Muscle of leg (tissue), 11 donors: ENCODE results near the gene ANO2. TPM values are rescaled to one million over a fixed set of nuclear protein-coding genes. Genes with fewer than 3 reads are reported as not detected.

ENCODE experiments used
- DNase-seq: peaks from one replicate; pipeline ENCODE4 v3.0.0; 2013
- H3K27ac ChIP-seq: one replicate; pipeline ENCODE4 v1.5.1; 2013; ENCODE audit warnings: mild to moderate bottlenecking, low read length, control low read depth
- H3K27me3 ChIP-seq: one replicate; pipeline ENCODE4 v1.6.1; 2013; ENCODE audit warnings: low read length; ENCODE audit not compliant: control insufficient read depth, insufficient read depth
- H3K36me3 ChIP-seq: one replicate; pipeline ENCODE4 v1.6.1; 2013; ENCODE audit warnings: low read length; ENCODE audit not compliant: control insufficient read depth, insufficient read depth
- H3K4me1 ChIP-seq: one replicate; pipeline ENCODE4 v1.6.1; 2013; ENCODE audit warnings: low read length; ENCODE audit not compliant: control insufficient read depth, insufficient read depth
- H3K4me3 ChIP-seq: one replicate; pipeline ENCODE4 v1.5.1; 2013; ENCODE audit warnings: low read length, control low read depth
- H3K9me3 ChIP-seq: replicated peaks from 2 replicates; pipeline ENCODE4 v1.6.1; 2013; ENCODE audit warnings: low read depth, low read length; ENCODE audit not compliant: control insufficient read depth
- WGBS: methylation state at CpG from one replicate; pipeline ENCODE4 v1.1.5; 2013; ENCODE audit warnings: missing lambda C conversion rate; ENCODE audit not compliant: insufficient coverage; 5-methylcytosine and 5-hydroxymethylcytosine counted together
- polyA plus RNA-seq, 8 donors: library from polyadenylated mRNA; unstranded; fragments of 120-200 nt; gene quantifications; one replicate each; pipeline versions ENCODE4 v1.2.1 to v1.2.3, GENCODE V29; 2013; ENCODE audit warnings: inconsistent platforms in 1 of 8, low replicate concordance in 1 of 8; ENCODE audit not compliant: insufficient read length in 8 of 8, insufficient read depth in 1 of 8
- total RNA-seq: library from RNA; stranded (reverse); fragments of 120-200 nt; gene quantifications from one replicate; pipeline ENCODE4 v1.2.4, GENCODE V29; 2013

The ANO2 gene
- total and polyA plus RNA-seq, 9 donors = 2.5 to 5.9 (median 3.5) TPM

GRCh38 chr12:5873281-5873919, 71.7 kb downstream of the ANO2 start:
- Histone ChIP-seq H3K36me3 (no peaks in the 10 kb centered on the region), H3K27me3 (no peaks in the 10 kb centered on the region), H3K27ac (no peak overlapping the region), H3K9me3 (no peaks in the 10 kb centered on the region), H3K4me3 (no peak overlapping the region), H3K4me1 (peaks cover 14% of the 10 kb centered on the region)
- WGBS = 41% methylated on average over 6 of the region's 10 CpGs
- DNase-seq = peak; percentile 81

GRCh38 chr12:5872745-5873144, 72.3 kb downstream of the ANO2 start:
- WGBS = no CpG with 5 or more reads among the region's 4 CpGs
- H3K9me3 ChIP-seq = no peaks in the 10 kb centered on the region
- no peaks in the 10 kb centered on the region for H3K36me3 ChIP-seq
- peaks cover 14% of the 10 kb centered on the region for H3K4me1 ChIP-seq
- no peak overlapping the region for H3K27ac ChIP-seq
- H3K4me3 ChIP-seq = no peak overlapping the region
- no peaks in the 10 kb centered on the region for H3K27me3 ChIP-seq
- peak; percentile 56 for DNase-seq

- Histone ChIP-seq H3K4me1 (peaks cover 14% of the 10 kb centered on the region), H3K27me3 (no peaks in the 10 kb centered on the region), H3K9me3 (no peaks in the 10 kb centered on the region), H3K4me3 (no peak overlapping the region), H3K27ac (no peak overlapping the region), H3K36me3 (no peaks in the 10 kb centered on the region)
- no peak for DNase-seq
- no CpG with 5 or more reads among the region's 1 CpG for WGBS
Measured at GRCh38 chr12:5871741-5872140, 73.3 kb downstream of the ANO2 start.

- no peak overlapping the region for H3K4me3 ChIP-seq
- no peaks in the 10 kb centered on the region for H3K9me3 ChIP-seq
- WGBS = 79% methylated on average over 3 of the region's 3 CpGs
- no peaks in the 10 kb centered on the region for H3K36me3 ChIP-seq
- no peak for DNase-seq
- H3K4me1 ChIP-seq = peaks cover 16% of the 10 kb centered on the region
- no peaks in the 10 kb centered on the region for H3K27me3 ChIP-seq
- H3K27ac ChIP-seq = no peak overlapping the region
Measured at GRCh38 chr12:5870183-5870582, 74.9 kb downstream of the ANO2 start.

GRCh38 chr12:5868625-5869295, 76.3 kb downstream of the ANO2 start:
- H3K9me3 ChIP-seq = no peaks in the 10 kb centered on the region
- WGBS = 47% methylated on average over 8 of the region's 10 CpGs
- H3K4me3 ChIP-seq = no peak overlapping the region
- H3K27me3 ChIP-seq = no peaks in the 10 kb centered on the region
- H3K27ac ChIP-seq = no peak overlapping the region
- peaks cover 13% of the 10 kb centered on the region for H3K4me1 ChIP-seq
- no peaks in the 10 kb centered on the region for H3K36me3 ChIP-seq
- DNase-seq = peak; percentile 57

- Histone ChIP-seq H3K36me3 (no peaks in the 10 kb centered on the region), H3K9me3 (peaks cover 2% of the 10 kb centered on the region), H3K4me1 (peaks cover 18% of the 10 kb centered on the region), H3K27ac (no peak overlapping the region), H3K27me3 (peaks cover 3% of the 10 kb centered on the region), H3K4me3 (no peak overlapping the region)
- WGBS = 100% methylated on average over 2 of the region's 2 CpGs
- no peak for DNase-seq
Measured at GRCh38 chr12:5865397-5865796, 79.7 kb downstream of the ANO2 start.

GRCh38 chr12:5864972-5865371, 80.1 kb downstream of the ANO2 start:
- DNase-seq = no peak
- Histone ChIP-seq H3K27ac (no peak overlapping the region), H3K9me3 (peaks cover 2% of the 10 kb centered on the region), H3K36me3 (no peaks in the 10 kb centered on the region), H3K4me3 (no peak overlapping the region), H3K27me3 (peaks cover 3% of the 10 kb centered on the region), H3K4me1 (peaks cover 18% of the 10 kb centered on the region)
- no CpG with 5 or more reads among the region's 1 CpG for WGBS

- no peak overlapping the region for H3K4me3 ChIP-seq
- H3K27ac ChIP-seq = no peak overlapping the region
- peaks cover 3% of the 10 kb centered on the region for H3K27me3 ChIP-seq
- H3K9me3 ChIP-seq = peaks cover 2% of the 10 kb centered on the region
- H3K4me1 ChIP-seq = peaks cover 18% of the 10 kb centered on the region
- no peaks in the 10 kb centered on the region for H3K36me3 ChIP-seq
- peak; percentile 54 for DNase-seq
- 100% methylated on average over 1 of the region's 3 CpGs for WGBS
Measured at GRCh38 chr12:5864301-5864700, 80.8 kb downstream of the ANO2 start.

- Histone ChIP-seq H3K36me3 (no peaks in the 10 kb centered on the region), H3K4me1 (peaks cover 12% of the 10 kb centered on the region), H3K9me3 (peaks cover 2% of the 10 kb centered on the region), H3K4me3 (no peak overlapping the region), H3K27me3 (peaks cover 5% of the 10 kb centered on the region), H3K27ac (no peak overlapping the region)
- 40% methylated on average over 1 of the region's 10 CpGs for WGBS
- peak; percentile 79 for DNase-seq
Measured at GRCh38 chr12:5861416-5861815, 83.6 kb downstream of the ANO2 start.

- no CpG with 5 or more reads among the region's 4 CpGs for WGBS
- no peaks in the 10 kb centered on the region for H3K36me3 ChIP-seq
- H3K4me1 ChIP-seq = peaks cover 9% of the 10 kb centered on the region
- peaks cover 6% of the 10 kb centered on the region for H3K27me3 ChIP-seq
- no peaks in the 10 kb centered on the region for H3K9me3 ChIP-seq
- no peak overlapping the region for H3K4me3 ChIP-seq
- H3K27ac ChIP-seq = no peak overlapping the region
- no peak for DNase-seq
Measured at GRCh38 chr12:5856692-5857091, 88.4 kb downstream of the ANO2 start.
